ENCODE results near the gene ST6GALNAC5. TPM values are rescaled to one million over a fixed set of nuclear protein-coding genes. Genes with fewer than 3 reads are reported as not detected.
"Not testable (repeated sequence)": the region's sequence is repeated elsewhere in the genome, so short reads cannot be mapped to it uniquely, and the experiment has no call there.

ST6GALNAC5 gene
- polyA plus RNA-seq, 1 donor: 1.4 TPM

DNA sequence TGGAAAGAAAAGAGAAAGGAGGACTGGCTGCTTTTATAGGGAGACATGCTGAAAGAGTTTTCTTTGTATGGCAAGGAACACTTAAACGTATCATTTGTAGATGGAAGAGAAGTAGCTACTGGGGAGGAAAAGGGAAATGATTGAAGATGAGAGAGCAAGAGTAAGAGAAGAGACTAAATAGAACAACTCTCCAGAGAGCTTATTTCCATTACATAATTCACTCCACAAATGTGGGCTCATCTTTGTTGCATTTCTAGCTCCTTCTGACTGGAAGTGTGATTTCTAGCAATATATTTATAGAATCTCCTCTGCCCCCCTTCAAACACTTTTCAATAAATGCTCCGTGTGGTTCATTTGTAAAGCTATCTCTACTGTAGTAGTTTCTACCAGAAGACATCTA lies 71.0 kb downstream of the ST6GALNAC5 start:
- DNase-seq (ENCODE audit: low read depth): no peak

- no peak for DNase-seq (ENCODE audit: low read depth)
These were observed 72.0 kb downstream of the ST6GALNAC5 start for GRCh38 chr1:76939050-76939816.

GRCh38 chr1:76939817-76940216 lies 72.5 kb downstream of the ST6GALNAC5 start:
- DNase-seq (ENCODE audit: low read depth): no peak

DNA sequence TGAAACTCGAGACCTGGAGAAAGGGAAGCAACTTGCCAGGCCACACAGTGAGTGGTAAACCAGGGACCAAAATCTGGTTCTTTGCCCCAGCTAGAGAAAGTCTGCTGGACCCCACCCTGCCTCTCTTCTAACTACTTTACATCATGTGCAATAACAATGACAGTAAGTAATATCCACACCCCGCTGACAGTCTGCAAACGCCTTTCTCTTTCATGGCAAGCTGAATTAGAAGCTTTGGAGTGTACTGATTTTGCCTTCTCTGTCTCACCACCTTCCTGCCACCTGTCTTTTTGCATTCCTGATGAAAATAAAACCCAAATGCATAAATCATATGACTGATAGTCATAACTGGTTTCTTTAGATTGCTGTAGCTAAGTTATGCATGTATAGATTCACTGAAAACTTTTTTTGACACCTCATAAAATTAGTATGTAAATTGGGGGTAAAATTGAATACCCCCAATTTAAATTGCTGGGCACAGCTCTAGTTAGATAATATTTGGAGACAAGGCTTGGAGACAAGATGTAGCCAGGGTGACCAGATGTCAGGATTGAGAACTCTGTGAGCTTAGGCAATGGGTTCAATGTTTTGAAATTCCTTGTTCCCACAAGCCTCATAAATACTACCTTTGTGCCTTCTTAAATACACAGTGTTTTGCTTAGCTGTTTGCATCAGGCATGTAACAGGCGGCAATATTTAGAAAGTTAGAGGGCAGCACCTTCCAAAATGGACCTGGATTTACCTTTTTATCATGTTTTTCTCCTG lies 73.5 kb downstream of the ST6GALNAC5 start:
- no peak for DNase-seq (ENCODE audit: low read depth)

DNA sequence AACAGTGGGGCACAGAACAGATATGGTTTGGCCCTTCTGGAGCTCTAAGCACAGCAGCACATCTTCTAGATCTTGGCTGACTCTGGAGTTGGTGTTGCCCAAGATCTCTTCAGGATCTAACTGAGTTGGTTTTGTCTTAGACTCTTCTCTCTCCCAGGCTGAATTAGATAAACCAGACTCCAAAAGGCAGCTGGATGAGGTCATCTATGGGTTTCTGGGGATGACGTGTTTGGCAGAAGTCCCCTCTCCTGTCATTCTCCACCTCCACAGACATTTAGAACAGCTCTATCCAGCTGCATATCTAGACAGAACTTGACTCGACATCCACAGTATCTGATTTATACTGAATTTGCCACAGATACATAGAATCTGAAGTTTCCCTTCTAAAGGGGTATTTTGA lies 75.3 kb downstream of the ST6GALNAC5 start:
- DNase-seq (ENCODE audit: low read depth): no peak

GRCh38 chr1:76944942-76945341 lies 77.7 kb downstream of the ST6GALNAC5 start:
- no peak for DNase-seq (ENCODE audit: low read depth)

- DNase-seq (ENCODE audit: low read depth): no peak
These were observed 81.6 kb downstream of the ST6GALNAC5 start for GRCh38 chr1:76948846-76949245.

- no peak for DNase-seq (ENCODE audit: low read depth)
These were observed 82.2 kb downstream of the ST6GALNAC5 start for GRCh38 chr1:76949503-76949902.

- DNase-seq (ENCODE audit: low read depth): no peak
These were observed 83.0 kb downstream of the ST6GALNAC5 start for GRCh38 chr1:76950306-76950705.

DNA sequence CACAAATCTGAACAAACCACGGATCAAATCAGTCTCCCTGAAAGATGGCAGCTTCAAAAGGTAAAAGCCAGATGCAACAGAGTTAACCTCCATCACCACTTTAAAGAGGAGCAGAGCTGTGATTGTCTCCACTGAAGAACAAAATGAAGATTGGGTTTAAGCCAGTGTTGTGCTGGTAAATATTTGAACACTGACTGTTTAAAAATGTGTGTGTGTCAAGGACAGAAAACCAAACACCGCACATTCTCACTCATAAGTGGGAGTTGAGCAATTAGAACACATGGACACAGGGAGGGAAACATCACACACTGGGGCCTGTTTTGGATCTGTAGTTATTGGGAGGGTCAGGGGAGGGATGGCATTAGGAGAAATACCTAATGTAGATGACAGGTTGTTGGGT lies 83.9 kb downstream of the ST6GALNAC5 start:
- DNase-seq (ENCODE audit: low read depth): no peak

DNA sequence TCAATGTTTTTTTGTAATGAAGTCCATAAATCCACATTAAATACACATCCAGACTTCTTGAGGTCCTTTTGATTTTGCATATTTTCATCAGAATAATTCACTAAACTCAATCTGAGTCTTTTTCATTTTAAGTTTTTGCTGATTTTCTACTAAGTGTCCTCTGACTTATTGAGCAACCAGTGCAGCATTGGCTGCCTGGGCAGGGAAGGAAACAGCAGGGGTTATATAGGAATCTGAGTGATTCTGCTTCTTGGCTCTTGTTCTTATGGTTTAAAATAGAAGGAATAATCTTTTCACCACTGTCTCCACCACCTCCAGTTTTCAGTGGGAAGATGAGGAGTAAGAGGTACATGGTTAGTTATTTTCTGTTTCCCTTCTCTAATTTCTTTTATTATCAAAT lies 88.4 kb downstream of the ST6GALNAC5 start:
- no peak for DNase-seq (ENCODE audit: low read depth)

DNA sequence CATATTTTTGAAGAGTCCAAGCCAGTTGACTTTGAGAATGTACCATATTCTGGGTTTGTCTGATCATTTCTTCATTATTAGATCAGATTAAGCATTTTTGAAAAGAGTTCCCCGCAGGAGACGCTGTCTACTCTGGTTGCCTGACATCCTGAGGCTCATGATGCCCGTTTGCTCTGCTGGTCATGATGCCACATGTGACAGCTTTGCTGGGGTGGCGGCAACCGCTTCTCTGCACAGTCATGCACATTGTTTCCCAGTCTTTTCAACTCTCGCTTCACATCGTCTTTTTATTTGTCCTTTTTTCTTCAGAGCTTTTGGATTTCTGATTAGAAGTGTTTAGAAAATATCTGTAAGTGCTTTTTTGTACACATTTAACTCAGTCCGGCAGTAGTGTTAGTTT lies 90.7 kb downstream of the ST6GALNAC5 start:
- no peak for DNase-seq (ENCODE audit: low read depth)

GRCh38 chr1:76958828-76959227 lies 91.5 kb downstream of the ST6GALNAC5 start:
- DNase-seq (ENCODE audit: low read depth): no peak

GRCh38 chr1:76959556-76959955 lies 92.3 kb downstream of the ST6GALNAC5 start:
- DNase-seq (ENCODE audit: low read depth): no peak

GRCh38 chr1:76961181-76961819 lies 94.0 kb downstream of the ST6GALNAC5 start:
- DNase-seq (ENCODE audit: low read depth): no peak

GRCh38 chr1:76961820-76962207 lies 94.5 kb downstream of the ST6GALNAC5 start:
- no peak for DNase-seq (ENCODE audit: low read depth)

- DNase-seq (ENCODE audit: low read depth): not testable (repeated sequence)
These were observed 114.0 kb downstream of the ST6GALNAC5 start for GRCh38 chr1:76981267-76981666.

DNA sequence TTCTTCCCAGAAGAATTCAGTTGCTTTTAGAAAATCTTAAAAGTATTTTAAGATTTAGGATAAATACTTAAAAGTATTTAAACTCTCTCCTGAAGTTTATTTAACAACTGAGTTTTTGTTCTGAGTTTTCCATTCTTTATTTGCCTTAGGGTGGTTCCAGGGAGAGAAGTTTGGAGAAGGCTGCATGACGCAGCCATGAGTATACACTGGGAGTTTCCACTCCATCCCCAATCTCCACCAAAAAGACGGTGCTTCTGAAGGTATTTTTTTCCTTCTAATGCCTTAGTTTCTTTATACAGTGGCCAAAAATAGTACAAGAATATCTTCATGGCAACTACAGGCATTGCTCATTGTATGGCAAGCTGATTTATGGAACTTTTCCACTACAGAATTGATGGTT lies 122.7 kb downstream of the ST6GALNAC5 start:
- no peak for DNase-seq (ENCODE audit: low read depth)

DNA sequence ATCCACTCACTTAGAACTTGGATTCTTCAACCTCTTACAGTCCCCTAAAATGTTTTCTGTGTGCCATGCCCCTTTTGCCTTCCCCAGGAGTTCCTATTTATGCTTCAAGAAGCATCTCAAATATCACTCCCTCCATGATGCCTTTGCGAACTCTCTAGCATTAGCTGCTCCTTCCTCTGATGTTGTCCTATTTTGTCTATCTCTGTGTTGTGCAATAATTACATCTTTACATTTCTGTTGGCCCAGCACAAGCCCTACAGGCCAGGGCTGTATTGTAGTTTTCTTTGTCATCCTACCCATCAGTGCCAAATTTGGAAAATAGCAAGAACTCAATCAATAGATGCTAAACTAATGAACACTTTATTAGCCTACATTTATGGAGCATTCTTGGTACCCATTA lies 125.8 kb downstream of the ST6GALNAC5 start:
- no peak for DNase-seq (ENCODE audit: low read depth)

DNA sequence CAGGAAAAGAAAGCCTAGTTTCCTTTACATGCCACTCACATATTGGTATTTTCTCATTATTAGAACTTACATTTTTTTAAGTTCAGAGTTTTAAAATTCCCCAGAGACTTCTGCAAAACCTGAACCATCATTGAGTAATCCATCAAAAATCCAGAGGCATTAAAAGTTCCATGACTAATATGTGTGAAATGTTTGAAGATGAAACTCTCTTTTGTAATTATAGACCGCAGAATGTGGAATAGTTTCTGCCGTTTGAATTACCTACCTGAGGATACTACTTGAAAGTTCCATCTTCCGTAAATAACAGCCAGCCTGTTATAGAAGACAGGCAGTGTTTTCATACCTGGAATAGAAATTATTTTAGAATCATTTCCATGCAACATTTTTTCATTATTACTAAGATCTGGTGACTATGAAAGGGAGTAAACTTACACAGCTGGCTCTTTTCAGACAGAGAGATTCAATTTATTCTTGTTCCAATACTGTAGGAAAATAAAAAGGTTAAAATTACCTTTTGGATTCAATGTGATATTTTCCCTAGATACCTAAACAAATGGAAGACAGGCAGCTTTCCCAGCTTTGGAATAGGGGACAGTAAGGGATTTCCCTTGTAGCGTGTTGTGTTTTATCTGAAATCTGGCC lies 131.4 kb downstream of the ST6GALNAC5 start:
- DNase-seq (ENCODE audit: low read depth): no peak

- no peak for DNase-seq (ENCODE audit: low read depth)
These were observed 140.4 kb downstream of the ST6GALNAC5 start for GRCh38 chr1:77007675-77008074.

GRCh38 chr1:77010937-77011336 lies 143.7 kb downstream of the ST6GALNAC5 start:
- no peak for DNase-seq (ENCODE audit: low read depth)

All from forelimb muscle (tissue), 1 donor.